ENCODE data around the gene ADGRL1. TPM values are rescaled to one million over a fixed set of nuclear protein-coding genes. Genes with fewer than 3 reads are reported as not detected.

Gene ADGRL1
- total and polyA plus RNA-seq, 3 donors from 2014 or later, result 23.8 to 57.2 (median 45.0) TPM

DNA sequence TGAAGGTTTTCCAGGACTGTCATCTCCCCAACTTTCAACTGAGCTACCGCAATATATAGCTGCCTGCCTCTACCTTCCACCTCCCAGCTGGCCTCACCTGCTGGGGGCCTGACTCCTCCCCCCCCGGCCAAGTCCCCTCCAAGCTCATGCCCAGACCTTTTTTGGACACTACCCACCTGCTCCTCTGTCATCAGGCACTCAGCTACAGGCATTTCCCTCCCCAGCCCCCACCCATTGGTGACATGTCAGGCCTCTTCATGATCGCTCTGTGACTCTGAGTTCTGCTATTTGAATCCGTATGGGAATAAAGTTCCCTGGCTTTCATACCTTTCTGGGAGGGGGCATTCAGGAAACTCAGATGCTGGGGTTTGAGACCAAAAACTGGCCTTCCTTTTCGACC lies 90.2 kb downstream of the ADGRL1 start:
- TF ChIP-seq, protein P1, sequence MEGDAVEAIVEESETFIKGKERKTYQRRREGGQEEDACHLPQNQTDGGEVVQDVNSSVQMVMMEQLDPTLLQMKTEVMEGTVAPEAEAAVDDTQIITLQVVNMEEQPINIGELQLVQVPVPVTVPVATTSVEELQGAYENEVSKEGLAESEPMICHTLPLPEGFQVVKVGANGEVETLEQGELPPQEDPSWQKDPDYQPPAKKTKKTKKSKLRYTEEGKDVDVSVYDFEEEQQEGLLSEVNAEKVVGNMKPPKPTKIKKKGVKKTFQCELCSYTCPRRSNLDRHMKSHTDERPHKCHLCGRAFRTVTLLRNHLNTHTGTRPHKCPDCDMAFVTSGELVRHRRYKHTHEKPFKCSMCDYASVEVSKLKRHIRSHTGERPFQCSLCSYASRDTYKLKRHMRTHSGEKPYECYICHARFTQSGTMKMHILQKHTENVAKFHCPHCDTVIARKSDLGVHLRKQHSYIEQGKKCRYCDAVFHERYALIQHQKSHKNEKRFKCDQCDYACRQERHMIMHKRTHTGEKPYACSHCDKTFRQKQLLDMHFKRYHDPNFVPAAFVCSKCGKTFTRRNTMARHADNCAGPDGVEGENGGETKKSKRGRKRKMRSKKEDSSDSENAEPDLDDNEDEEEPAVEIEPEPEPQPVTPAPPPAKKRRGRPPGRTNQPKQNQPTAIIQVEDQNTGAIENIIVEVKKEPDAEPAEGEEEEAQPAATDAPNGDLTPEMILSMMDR (IDR thresholded peaks at IDR 0.05), result no peak
- TF ChIP-seq POLR2A (IDR thresholded peaks at IDR 0.05), result no peak
- Histone ChIP-seq H3K4me1 (peaks cover 70% of the 10 kb centered on the region), H3K36me3 (ENCODE audit: low read depth, missing control alignments) (no peaks in the 10 kb centered on the region), H3K27me3 (no peaks in the 10 kb centered on the region), H3K4me3 (peak overlapping the region in 1 of 2 donors; percentile 92), H3K27ac (peak overlapping the region; percentile 89 to 90), H3K9me3 (no peaks in the 10 kb centered on the region)
- DNase-seq, result no peak
- intact Hi-C loops (cut with DNase I; ENCODE audit: low total_unique reads), result no loop called here
- 36 to 48% methylated on average over 5 of the region's 5 CpGs for WGBS, 2 donors

DNA sequence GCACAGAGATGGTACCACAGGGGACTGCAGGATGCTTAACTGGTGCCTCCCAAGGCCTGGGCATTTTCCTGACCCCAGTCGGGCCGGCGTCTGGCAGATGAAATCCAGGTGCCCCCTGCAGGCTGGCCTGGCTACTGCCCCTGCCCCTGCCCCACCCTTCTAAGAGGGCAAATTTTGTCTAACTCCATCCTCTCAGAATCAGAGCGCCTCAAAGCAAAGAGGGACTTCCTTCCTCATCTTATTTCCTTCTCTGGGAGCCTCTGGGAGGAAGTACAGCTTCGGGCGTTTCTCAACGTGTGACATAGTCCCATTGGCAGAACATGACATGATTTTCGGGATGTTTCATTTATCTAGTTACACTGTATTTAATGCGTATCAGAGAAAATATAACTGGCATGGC lies 91.1 kb downstream of the ADGRL1 start:
- 24 to 26% methylated on average over 8 to 9 of the region's 9 CpGs for WGBS, 2 donors
- peak; percentile 58 for DNase-seq
- intact Hi-C loops (cut with DNase I; ENCODE audit: low total_unique reads), result no loop called here

GRCh38 chr19:14114439-14114838 lies 91.5 kb downstream of the ADGRL1 start:
- Histone ChIP-seq H3K27ac (peak overlapping the region; percentile 89 to 90), H3K9me3 (no peaks in the 10 kb centered on the region), H3K27me3 (no peaks in the 10 kb centered on the region), H3K36me3 (ENCODE audit: low read depth, missing control alignments) (no peaks in the 10 kb centered on the region), H3K4me3 (peak overlapping the region; percentile 36 to 49), H3K4me1 (peaks cover 72% of the 10 kb centered on the region)
- 48 to 57% methylated on average over 7 of the region's 7 CpGs for WGBS, 2 donors
- intact Hi-C loops (cut with DNase I; ENCODE audit: low total_unique reads), result no loop called here
- no peak for TF ChIP-seq POLR2A (IDR thresholded peaks at IDR 0.05)
- TF ChIP-seq, protein P1 (IDR thresholded peaks at IDR 0.05), result no peak
- no peak for DNase-seq

More for the DNA sequence above, 91.1 kb downstream of the ADGRL1 start:
- no peaks in the 10 kb centered on the region for H3K9me3 ChIP-seq
- H3K4me3 ChIP-seq, result peak overlapping the region in 1 of 2 donors; percentile 36
- peak overlapping the region; percentile 89 to 90 for H3K27ac ChIP-seq
- H3K36me3 ChIP-seq (ENCODE audit: low read depth, missing control alignments), result no peaks in the 10 kb centered on the region
- TF ChIP-seq, protein P1 (IDR thresholded peaks at IDR 0.05), result peak; percentile 38 to 40 (median 40)
- TF ChIP-seq POLR2A (IDR thresholded peaks at IDR 0.05), result no peak
- peaks cover 75% of the 10 kb centered on the region for H3K4me1 ChIP-seq
- no peaks in the 10 kb centered on the region for H3K27me3 ChIP-seq

GRCh38 chr19:14113762-14114414 lies 92.1 kb downstream of the ADGRL1 start:
- TF ChIP-seq, protein P1 (IDR thresholded peaks at IDR 0.05), result peak in 1 of 3 experiments; percentile 48
- TF ChIP-seq POLR2A (IDR thresholded peaks at IDR 0.05), result no peak
- no peaks in the 10 kb centered on the region for H3K9me3 ChIP-seq
- H3K4me1 ChIP-seq, result peaks cover 66% of the 10 kb centered on the region
- H3K4me3 ChIP-seq, result peak overlapping the region; percentile 36 to 49
- 31 to 45% methylated on average over 13 to 18 of the region's 18 CpGs for WGBS, 2 donors
- H3K27me3 ChIP-seq, result no peaks in the 10 kb centered on the region
- peak; percentile 87 for DNase-seq
- no peaks in the 10 kb centered on the region for H3K36me3 ChIP-seq (ENCODE audit: low read depth, missing control alignments)
- peak overlapping the region; percentile 89 to 90 for H3K27ac ChIP-seq
- intact Hi-C loops (cut with DNase I; ENCODE audit: low total_unique reads), result no loop called here
